Loucy (cell line): Measurements from ENCODE around the gene PTPRQ.

Experiments used
- H2AFZ ChIP-seq: fragments of 200-600 bp; sonication (generic); 2 replicates; pipeline ENCODE4 v1.6.0; 2016; ENCODE audit warnings: antibody characterized with exemption, mild to moderate bottlenecking, low read length, moderate library complexity
- H3F3A ChIP-seq: fragments of 200-600 bp; 2 replicates; pipeline ENCODE4 v1.6.0; 2016; ENCODE audit warnings: antibody characterized with exemption, low read depth, mild to moderate bottlenecking
- H3K27me3 ChIP-seq: fragments of 200-600 bp; sonication (generic); 2 replicates; pipeline ENCODE4 v1.6.1; 2014; ENCODE audit warnings: low read length, mild to moderate bottlenecking; ENCODE audit not compliant: insufficient read depth, poor library complexity, severe bottlenecking
- H3K36me3 ChIP-seq: fragments of 200-600 bp; sonication (generic); 2 replicates; pipeline ENCODE4 v1.6.1; 2016; ENCODE audit warnings: low read length; ENCODE audit not compliant: insufficient read depth
- H3K4me1 ChIP-seq: fragments of 200-600 bp; sonication (generic); 2 replicates; pipeline ENCODE4 v1.5.1; 2014; ENCODE audit warnings: low read length, mild to moderate bottlenecking; ENCODE audit not compliant: insufficient read depth, poor library complexity, severe bottlenecking
- H3K4me2 ChIP-seq: fragments of 200-600 bp; sonication (generic); 2 replicates; pipeline ENCODE4 v1.6.0; 2014; ENCODE audit warnings: antibody characterized with exemption, low read length, low read depth, mild to moderate bottlenecking; ENCODE audit not compliant: poor library complexity, severe bottlenecking
- H3K4me3 ChIP-seq: fragments of 200-600 bp; sonication (generic); 2 replicates; pipeline ENCODE4 v1.5.1; 2014; ENCODE audit warnings: low read length, mild to moderate bottlenecking, mixed read lengths; ENCODE audit not compliant: poor library complexity, severe bottlenecking
- H3K79me2 ChIP-seq: fragments of 200-600 bp; sonication (generic); 2 replicates; pipeline ENCODE4 v1.6.1; 2014; ENCODE audit warnings: low read length; ENCODE audit not compliant: insufficient read depth
- H3K9ac ChIP-seq: fragments of 200-600 bp; sonication (generic); 2 replicates; pipeline ENCODE4 v1.6.0; 2014; ENCODE audit warnings: mild to moderate bottlenecking, low read depth, low read length, moderate library complexity; ENCODE audit not compliant: poor library complexity, severe bottlenecking
- H3K9me2 ChIP-seq: fragments of 200-600 bp; sonication (generic); replicated peaks from 2 replicates; pipeline ENCODE4 v1.6.1; 2016; ENCODE audit warnings: low read depth, low read length, mixed read lengths
- H3K9me3 ChIP-seq: fragments of 200-600 bp; sonication (generic); 2 replicates; pipeline ENCODE4 v1.6.1; 2014; ENCODE audit warnings: mild to moderate bottlenecking, antibody characterized with exemption, low read length, low read depth; ENCODE audit not compliant: insufficient read depth
- H4K20me1 ChIP-seq: fragments of 200-600 bp; sonication (generic); 2 replicates; pipeline ENCODE4 v1.6.0; 2014; ENCODE audit warnings: antibody characterized with exemption, low read length, mild to moderate bottlenecking; ENCODE audit not compliant: insufficient read depth, poor library complexity, severe bottlenecking
- CTCF ChIP-seq: fragments of 200-600 bp; sonication (generic); conservative IDR thresholded peaks from 2 replicates; pipeline ENCODE4 v1.5.1; 2014; ENCODE audit warnings: mild to moderate bottlenecking, antibody characterized with exemption, low read length
- EZH2phosphoT487 ChIP-seq: fragments of 200-600 bp; IDR thresholded peaks from 2 replicates; pipeline ENCODE4 v1.6.1; 2018; ENCODE audit warnings: antibody characterized with exemption, mild to moderate bottlenecking, moderate library complexity, borderline replicate concordance

PTPRQ gene

GRCh38 chr12:80681786-80682185 lies 237.8 kb downstream of the PTPRQ start:
- H2AFZ ChIP-seq, result no peak overlapping the region

GRCh38 chr12:80684077-80684495 lies 240.1 kb downstream of the PTPRQ start:
- Histone ChIP-seq H3K36me3 (no peaks in the 10 kb centered on the region), H3K79me2 (no peaks in the 10 kb centered on the region), H3F3A (no peaks in the 10 kb centered on the region), H2AFZ (no peak overlapping the region), H3K4me1 (no peaks in the 10 kb centered on the region), H3K9me3 (no peaks in the 10 kb centered on the region), H3K4me3 (no peak overlapping the region), H4K20me1 (no peaks in the 10 kb centered on the region), H3K9ac (no peak overlapping the region), H3K9me2 (no peaks in the 10 kb centered on the region), H3K4me2 (no peak overlapping the region), H3K27me3 (no peaks in the 10 kb centered on the region)
- TF ChIP-seq EZH2phosphoT487 (no peak), CTCF (no peak)

More at GRCh38 chr12:80681786-80682185, 237.8 kb downstream of the PTPRQ start:
- H3K4me2 ChIP-seq, result no peak overlapping the region
- TF ChIP-seq CTCF, result no peak
- TF ChIP-seq EZH2phosphoT487, result no peak
- H3F3A ChIP-seq, result no peaks in the 10 kb centered on the region
- H3K27me3 ChIP-seq, result no peaks in the 10 kb centered on the region
- no peak overlapping the region for H3K9ac ChIP-seq
- H3K36me3 ChIP-seq, result no peaks in the 10 kb centered on the region
- H3K79me2 ChIP-seq, result no peaks in the 10 kb centered on the region
- H3K9me2 ChIP-seq, result no peaks in the 10 kb centered on the region
- H4K20me1 ChIP-seq, result no peaks in the 10 kb centered on the region
- no peak overlapping the region for H3K4me3 ChIP-seq
- H3K4me1 ChIP-seq, result no peaks in the 10 kb centered on the region
- no peaks in the 10 kb centered on the region for H3K9me3 ChIP-seq

GRCh38 chr12:80690090-80690489 lies 246.1 kb downstream of the PTPRQ start:
- Histone ChIP-seq H3F3A (no peaks in the 10 kb centered on the region), H3K9me2 (no peaks in the 10 kb centered on the region), H3K36me3 (no peaks in the 10 kb centered on the region), H3K4me3 (no peak overlapping the region), H3K27me3 (no peaks in the 10 kb centered on the region), H3K4me2 (no peak overlapping the region), H2AFZ (no peak overlapping the region), H3K9ac (no peak overlapping the region), H3K4me1 (no peaks in the 10 kb centered on the region), H3K79me2 (no peaks in the 10 kb centered on the region), H3K9me3 (no peaks in the 10 kb centered on the region), H4K20me1 (no peaks in the 10 kb centered on the region)
- no peak for TF ChIP-seq EZH2phosphoT487
- TF ChIP-seq CTCF, result no peak
